DOHH2 (cell line): ENCODE data around the gene TNFRSF6B.
"Not testable (repeated sequence)": the region's sequence is repeated elsewhere in the genome, so short reads cannot be mapped to it uniquely, and the experiment has no call there.

ENCODE experiments used
- H3F3A ChIP-seq: fragments of 200-600 bp; sonication (generic), shearing (Covaris generic); 2 replicates; pipeline ENCODE4 v1.6.0; 2016; ENCODE audit warnings: antibody characterized with exemption, mild to moderate bottlenecking; ENCODE audit not compliant: control insufficient read depth, insufficient read depth
- H3K27ac ChIP-seq: fragments of 200-600 bp; sonication (generic); 2 replicates; pipeline ENCODE4 v1.5.1; 2014; ENCODE audit warnings: low read depth, mild to moderate bottlenecking, low read length, moderate library complexity
- H3K27me3 ChIP-seq: fragments of 200-600 bp; sonication (generic); 2 replicates; pipeline ENCODE4 v1.6.1; 2014; ENCODE audit warnings: mild to moderate bottlenecking, low read length, mixed read lengths; ENCODE audit not compliant: control insufficient read depth
- H3K36me3 ChIP-seq: fragments of 200-600 bp; sonication (generic); 2 replicates; pipeline ENCODE4 v1.6.1; 2014; ENCODE audit warnings: mild to moderate bottlenecking, low read length, moderate library complexity, mixed read lengths; ENCODE audit not compliant: control insufficient read depth
- H3K4me1 ChIP-seq: fragments of 200-600 bp; sonication (generic); 2 replicates; pipeline ENCODE4 v1.6.1; 2014; ENCODE audit warnings: mild to moderate bottlenecking, low read length, mixed read lengths; ENCODE audit not compliant: control insufficient read depth
- H3K4me2 ChIP-seq: fragments of 200-600 bp; sonication (generic); 2 replicates; pipeline ENCODE4 v1.6.0; 2014; ENCODE audit warnings: mild to moderate bottlenecking, low read length, moderate library complexity
- H3K4me3 ChIP-seq: fragments of 200-600 bp; sonication (generic); 2 replicates; pipeline ENCODE4 v1.5.1; 2014; ENCODE audit warnings: mild to moderate bottlenecking, low read length, mixed read lengths
- H3K79me2 ChIP-seq: fragments of 200-600 bp; sonication (generic); 2 replicates; pipeline ENCODE4 v1.6.1; 2014; ENCODE audit warnings: mild to moderate bottlenecking, low read length, mixed read lengths; ENCODE audit not compliant: control insufficient read depth
- H3K9me2 ChIP-seq: fragments of 200-600 bp; sonication (generic); replicated peaks from 2 replicates; pipeline ENCODE4 v1.6.1; 2014; ENCODE audit warnings: mild to moderate bottlenecking, low read length, mixed read lengths; ENCODE audit not compliant: control insufficient read depth
- H3K9me3 ChIP-seq: fragments of 200-600 bp; sonication (generic); 2 replicates; pipeline ENCODE4 v1.6.1; 2014; ENCODE audit warnings: antibody characterized with exemption, low read length, mixed read lengths; ENCODE audit not compliant: control insufficient read depth, insufficient read depth
- H4K20me1 ChIP-seq: fragments of 200-600 bp; sonication (generic); 2 replicates; pipeline ENCODE4 v1.6.0; 2014; ENCODE audit warnings: low read depth, mild to moderate bottlenecking, antibody characterized with exemption, low read length, moderate library complexity; ENCODE audit not compliant: control insufficient read depth, insufficient read depth
- CTCF ChIP-seq: fragments of 200-600 bp; sonication (generic); IDR thresholded peaks from one replicate; pipeline ENCODE4 v1.5.1; 2014; ENCODE audit warnings: antibody characterized with exemption, mild to moderate bottlenecking, low read depth, low read length; ENCODE audit not compliant: poor library complexity, severe bottlenecking
- EZH2phosphoT487 ChIP-seq: fragments of 200-600 bp; sonication (generic); IDR thresholded peaks from 2 replicates; pipeline ENCODE4 v1.6.1; 2017; ENCODE audit warnings: borderline replicate concordance, mild to moderate bottlenecking, antibody characterized with exemption, low read length, moderate library complexity, mixed read lengths

TNFRSF6B gene

GRCh38 chr20:63667858-63668257 is 28.6 kb upstream of the TNFRSF6B start:
- TF ChIP-seq EZH2phosphoT487 (no peak), CTCF (no peak)
- H3K4me3 ChIP-seq, result no peak overlapping the region
- H3K36me3 ChIP-seq, result peaks cover 42% of the 10 kb centered on the region

GRCh38 chr20:63668351-63668750 is 28.1 kb upstream of the TNFRSF6B start:
- no peak overlapping the region for H3K4me2 ChIP-seq
- H3K9me2 ChIP-seq, result no peaks in the 10 kb centered on the region
- H3K79me2 ChIP-seq, result no peaks in the 10 kb centered on the region
- peaks cover 38% of the 10 kb centered on the region for H3K36me3 ChIP-seq
- TF ChIP-seq EZH2phosphoT487, result no peak
- TF ChIP-seq CTCF, result no peak
- no peaks in the 10 kb centered on the region for H3K4me1 ChIP-seq
- no peaks in the 10 kb centered on the region for H3K9me3 ChIP-seq
- H3K27me3 ChIP-seq, result no peaks in the 10 kb centered on the region
- no peak overlapping the region for H3K27ac ChIP-seq
- no peaks in the 10 kb centered on the region for H4K20me1 ChIP-seq
- H3K4me3 ChIP-seq, result no peak overlapping the region
- H3F3A ChIP-seq, result no peaks in the 10 kb centered on the region

More at GRCh38 chr20:63667858-63668257, 28.6 kb upstream of the TNFRSF6B start:
- Histone ChIP-seq H4K20me1 (no peaks in the 10 kb centered on the region), H3K27ac (no peak overlapping the region), H3K9me3 (no peaks in the 10 kb centered on the region), H3K9me2 (no peaks in the 10 kb centered on the region), H3K4me2 (no peak overlapping the region), H3K79me2 (no peaks in the 10 kb centered on the region), H3K4me1 (no peaks in the 10 kb centered on the region), H3F3A (no peaks in the 10 kb centered on the region), H3K27me3 (no peaks in the 10 kb centered on the region)

- not testable (repeated sequence) for H3K27ac ChIP-seq, H3F3A ChIP-seq, H3K27me3 ChIP-seq, H3K4me1 ChIP-seq, H3K79me2 ChIP-seq, H4K20me1 ChIP-seq, H3K9me3 ChIP-seq, H3K9me2 ChIP-seq, H3K4me2 ChIP-seq, H3K4me3 ChIP-seq
- H3K36me3 ChIP-seq, result peaks cover 30% of the 10 kb centered on the region
Measured at GRCh38 chr20:63671695-63672094, 24.8 kb upstream of the TNFRSF6B start.

GRCh38 chr20:63672666-63673065 is 23.8 kb upstream of the TNFRSF6B start:
- no peak overlapping the region for H3K27ac ChIP-seq
- peaks cover 27% of the 10 kb centered on the region; the same call in 1 of the 2 replicates for H3K36me3 ChIP-seq
- no peaks in the 10 kb centered on the region for H3F3A ChIP-seq
- H3K27me3 ChIP-seq, result no peaks in the 10 kb centered on the region
- TF ChIP-seq CTCF (no peak), EZH2phosphoT487 (no peak)
- H3K4me2 ChIP-seq, result no peak overlapping the region
- H4K20me1 ChIP-seq, result no peaks in the 10 kb centered on the region
- no peaks in the 10 kb centered on the region for H3K79me2 ChIP-seq
- no peaks in the 10 kb centered on the region for H3K9me2 ChIP-seq
- no peaks in the 10 kb centered on the region for H3K4me1 ChIP-seq
- no peaks in the 10 kb centered on the region for H3K9me3 ChIP-seq
- no peak overlapping the region for H3K4me3 ChIP-seq
